Gastroesophageal sphincter (tissue), 4 donors: ENCODE measurements around the gene MPDU1. TPM values are rescaled to one million over a fixed set of nuclear protein-coding genes. Genes with fewer than 3 reads are reported as not detected.
A peak's percentile ranks its signal among the peaks of the same experiment; 100 is the strongest.

Source experiments
- ATAC-seq: fragments of 150-250 bp; one replicate; pipeline ENCODE4 v1.9.1; 2016; ENCODE audit warnings: mild to moderate bottlenecking, moderate library complexity
- H3K27ac ChIP-seq, 4 donors: fragments of 200-600 bp; sonication (generic) in 3 of 4; 1 replicate in 3 of 4; 2 replicates in 1 of 4; pipeline ENCODE4 v1.5.1; 2016 to 2019
- H3K27me3 ChIP-seq: fragments of 200-600 bp; sonication (generic); one replicate; pipeline ENCODE4 v1.5.1; 2019
- H3K36me3 ChIP-seq, 2 donors: fragments of 200-600 bp; sonication (generic); one replicate each; pipeline ENCODE4 v1.5.1; 2019; ENCODE audit warnings: control low read depth in 1 of 2
- H3K4me1 ChIP-seq, 3 donors: fragments of 200-600 bp; sonication (generic); 1 replicate in 2 of 3; 2 replicates in 1 of 3; pipeline ENCODE4 v1.5.1; 2016 to 2019; ENCODE audit warnings: control low read depth in 2 of 3
- H3K4me3 ChIP-seq, 2 donors: fragments of 200-600 bp; sonication (generic); one replicate each; pipeline ENCODE4 v1.5.1; 2019; ENCODE audit warnings: mild to moderate bottlenecking in 1 of 2, moderate library complexity in 1 of 2
- H3K9me3 ChIP-seq, 3 donors: fragments of 200-600 bp; sonication (generic); one replicate each; pipeline ENCODE4 v1.5.1; 2017 to 2019; ENCODE audit warnings: control low read depth in 2 of 3
- CTCF ChIP-seq, 4 experiments: fragments of 200-600 bp in 2 of 4; fragments of 450-650 bp in 2 of 4; sonication (generic) in 1 of 4; IDR thresholded peaks; one replicate each; pipeline ENCODE4 v1.5.1; 2017 to 2019; ENCODE audit warnings: antibody characterized with exemption in 4 of 4, mild to moderate bottlenecking in 2 of 4, moderate library complexity in 2 of 4
- EP300 ChIP-seq: sonication (generic); formaldehyde crosslinking; IDR thresholded peaks from one replicate; pipeline ENCODE4 v1.6.1; 2017; ENCODE audit warnings: antibody characterized with exemption, mild to moderate bottlenecking
- POLR2A ChIP-seq, 2 donors: fragments of 450-650 bp; IDR thresholded peaks; one replicate each; pipeline ENCODE4 v1.6.1; 2017; ENCODE audit warnings: antibody characterized with exemption in 2 of 2, mild to moderate bottlenecking in 2 of 2, moderate library complexity in 1 of 2
- POLR2AphosphoS5 ChIP-seq: sonication (generic); formaldehyde crosslinking; IDR thresholded peaks from one replicate; pipeline ENCODE4 v1.6.1; 2017; ENCODE audit warnings: antibody characterized with exemption
- WGBS, 2 donors: methylation state at CpG; one replicate each; pipeline ENCODE4 v1.1.5; 2018; ENCODE audit warnings: low coverage in 1 of 2; 5-methylcytosine and 5-hydroxymethylcytosine counted together
- small RNA-seq, 4 donors: library from RNA; depleted of rRNA; stranded (forward); fragments of <200 nt; gene quantifications; one replicate each; pipeline ENCODE3, GENCODE V24; 2016
- total RNA-seq, 4 donors: library from RNA; depleted of rRNA; stranded (reverse); fragments of >200 nt; gene quantifications; one replicate each; pipeline ENCODE4 v1.1.0, GENCODE V29; 2016

Gene MPDU1
- total RNA-seq, 4 donors from 2014 or later, result 38.1 to 66.5 (median 51.2) TPM

- WGBS, 2 donors, result 69 to 76% methylated on average over 5 to 7 of the region's 11 CpGs
- no peak overlapping the region for H3K27ac ChIP-seq
- no peak for ATAC-seq
Measured at GRCh38 chr17:7631398-7632380, 48.0 kb downstream of the MPDU1 start.

GRCh38 chr17:7632492-7632894 lies 48.8 kb downstream of the MPDU1 start:
- Histone ChIP-seq H3K9me3 (no peaks in the 10 kb centered on the region), H3K4me1 (peaks cover 0 to 7% (median 2%) of the 10 kb centered on the region in 3 donors), H3K36me3 (no peaks in the 10 kb centered on the region), H3K4me3 (no peak overlapping the region), H3K27me3 (no peaks in the 10 kb centered on the region), H3K27ac (no peak overlapping the region)
- ATAC-seq, result no peak
- no peak for TF ChIP-seq EP300
- peak in 3 of 4 experiments; percentile 54 to 57 (median 55) for TF ChIP-seq CTCF (IDR thresholded peaks at IDR 0.05)
- TF ChIP-seq POLR2A (IDR thresholded peaks at IDR 0.05), result no peak
- no peak for TF ChIP-seq POLR2AphosphoS5
- WGBS, 2 donors, result 28 to 55% methylated on average over 5 to 6 of the region's 6 CpGs

More at GRCh38 chr17:7631398-7632380, 48.0 kb downstream of the MPDU1 start:
- peaks cover 0 to 11% (median 5%) of the 10 kb centered on the region in 3 donors for H3K4me1 ChIP-seq
- H3K9me3 ChIP-seq, result no peaks in the 10 kb centered on the region
- H3K36me3 ChIP-seq, result no peaks in the 10 kb centered on the region
- H3K4me3 ChIP-seq, result no peak overlapping the region
- no peaks in the 10 kb centered on the region for H3K27me3 ChIP-seq
- TF ChIP-seq CTCF (IDR thresholded peaks at IDR 0.05) (no peak), POLR2A (IDR thresholded peaks at IDR 0.05) (no peak), POLR2AphosphoS5 (no peak), EP300 (no peak)

- Histone ChIP-seq H3K4me1 (peaks cover 0 to 4% (median 1%) of the 10 kb centered on the region in 3 donors), H3K9me3 (no peaks in the 10 kb centered on the region), H3K4me3 (no peak overlapping the region), H3K27me3 (no peaks in the 10 kb centered on the region), H3K27ac (no peak overlapping the region), H3K36me3 (no peaks in the 10 kb centered on the region)
- 80 to 83% methylated on average over 1 of the region's 2 CpGs for WGBS, 2 donors
- TF ChIP-seq EP300, result no peak
- no peak for ATAC-seq
Measured at GRCh38 chr17:7633093-7633492, 49.4 kb downstream of the MPDU1 start.

GRCh38 chr17:7634384-7634783 lies 50.7 kb downstream of the MPDU1 start:
- no peaks in the 10 kb centered on the region for H3K36me3 ChIP-seq
- H3K27ac ChIP-seq, result no peak overlapping the region
- no peaks in the 10 kb centered on the region for H3K9me3 ChIP-seq
- no peak overlapping the region for H3K4me3 ChIP-seq
- H3K27me3 ChIP-seq, result no peaks in the 10 kb centered on the region
- H3K4me1 ChIP-seq, result no peaks in the 10 kb centered on the region
- WGBS, 2 donors, result 7 to 13% methylated on average over 3 to 4 of the region's 5 CpGs
- peak; percentile 53 for ATAC-seq
- no peak for TF ChIP-seq EP300
- peak in 2 of 4 experiments; percentile 39 to 52 for TF ChIP-seq CTCF (IDR thresholded peaks at IDR 0.05)
- no peak for TF ChIP-seq POLR2AphosphoS5

- Histone ChIP-seq H3K36me3 (no peaks in the 10 kb centered on the region), H3K27me3 (no peaks in the 10 kb centered on the region), H3K27ac (no peak overlapping the region), H3K4me1 (no peaks in the 10 kb centered on the region), H3K4me3 (no peak overlapping the region), H3K9me3 (no peaks in the 10 kb centered on the region)
- no peak for TF ChIP-seq POLR2A (IDR thresholded peaks at IDR 0.05)
- no peak for TF ChIP-seq POLR2AphosphoS5
- TF ChIP-seq EP300, result no peak
- TF ChIP-seq CTCF (IDR thresholded peaks at IDR 0.05), result no peak
- ATAC-seq, result no peak
- WGBS, 2 donors, result 50 to 67% methylated on average over 2 to 5 of the region's 5 CpGs
Measured at GRCh38 chr17:7636163-7636562, 52.5 kb downstream of the MPDU1 start.

Small RNA genes within 50 kb of the gene (small RNA-seq; reads per million reads assigned to genes)
- 0 reads per million in 4 donors for gene CD68
- gene RF00019, result 0 reads per million in 4 donors
- 0 reads per million in 4 donors for gene SNORA48
- 0 reads per million in 4 donors for gene SNORD10

Other genes starting within 250 kb of the MPDU1 start
- gene ACAP1, start 247.3 kb upstream of the MPDU1 start, total RNA-seq, result 1 to 10 TPM; 2.0 to 4.6 (median 3.5) TPM
- gene KCTD11, start 231.7 kb upstream of the MPDU1 start, total RNA-seq, result 10 to 100 TPM in 2 of 4 donors, 1 to 10 TPM in 2; 8.8 to 16.9 (median 10.3) TPM
- not detected for gene TMEM95, start 228.7 kb upstream of the MPDU1 start, total RNA-seq
- gene TNK1, start 202.8 kb upstream of the MPDU1 start, total RNA-seq, result 1 to 10 TPM; 2.0 to 4.4 (median 3.5) TPM
- gene PLSCR3, start 189.3 kb upstream of the MPDU1 start, total RNA-seq, result 10 to 100 TPM; 16.8 to 38.1 (median 17.7) TPM
- 10 to 100 TPM; 31.1 to 66.6 (median 57.8) TPM for gene TMEM256, start 179.8 kb upstream of the MPDU1 start, total RNA-seq
- 10 to 100 TPM in 3 of 4 donors, 1 to 10 TPM in 1; 9.9 to 28.4 (median 14.4) TPM for gene NLGN2, start 176.0 kb upstream of the MPDU1 start, total RNA-seq
- not detected for gene SPEM1, start 163.5 kb upstream of the MPDU1 start, total RNA-seq
- not detected for gene SPEM2, start 158.2 kb upstream of the MPDU1 start, total RNA-seq
- gene SPEM3, start 155.0 kb upstream of the MPDU1 start, total RNA-seq, result under 1 TPM in 1 of 4 donors, not detected in 3; 0.08 TPM
- 1 to 10 TPM; 1.3 to 5.6 (median 2.4) TPM for gene TMEM102, start 148.4 kb upstream of the MPDU1 start, total RNA-seq
- gene FGF11, start 144.3 kb upstream of the MPDU1 start, total RNA-seq, result 1 to 10 TPM in 1 of 4 donors, under 1 TPM in 2, not detected in 1; 0.13 to 1.0 (median 0.42) TPM
- 10 to 100 TPM in 1 of 4 donors, 1 to 10 TPM in 3; 4.7 to 12.1 (median 8.1) TPM for gene CHRNB1, start 138.8 kb upstream of the MPDU1 start, total RNA-seq
- 100 to 1,000 TPM in 1 of 4 donors, 10 to 100 TPM in 3; 68.4 to 115 (median 80.2) TPM for gene ZBTB4, start 104.2 kb upstream of the MPDU1 start, total RNA-seq
- not detected for gene SLC35G6, start 102.4 kb upstream of the MPDU1 start, total RNA-seq
- gene POLR2A, start 99.5 kb upstream of the MPDU1 start, total RNA-seq, result 10 to 100 TPM; 41.0 to 55.3 (median 47.3) TPM
- gene TNFSF12, start 34.8 kb upstream of the MPDU1 start, total RNA-seq, result 100 to 1,000 TPM in 1 of 4 donors, 10 to 100 TPM in 3; 61.1 to 108 (median 84.7) TPM
- 10 to 100 TPM; 14.5 to 47.1 (median 27.2) TPM for gene TNFSF13, start 25.1 kb upstream of the MPDU1 start, total RNA-seq
- 10 to 100 TPM; 68.3 to 94.7 (median 79.6) TPM for gene SENP3, start 21.9 kb upstream of the MPDU1 start, total RNA-seq
- 10 to 100 TPM in 3 of 4 donors, 1 to 10 TPM in 1; 7.9 to 83.1 (median 46.1) TPM for gene CD68, start 4.2 kb upstream of the MPDU1 start, total RNA-seq
- 1 to 10 TPM; 5.1 to 9.0 (median 5.9) TPM for gene SOX15, start 6.2 kb downstream of the MPDU1 start, total RNA-seq
- gene FXR2, start 31.0 kb downstream of the MPDU1 start, total RNA-seq, result 10 to 100 TPM; 39.3 to 54.6 (median 47.4) TPM
- gene SAT2, start 44.0 kb downstream of the MPDU1 start, total RNA-seq, result 10 to 100 TPM; 50.6 to 72.3 (median 62.3) TPM
- gene SHBG, start 46.3 kb downstream of the MPDU1 start, total RNA-seq, result 1 to 10 TPM in 1 of 4 donors, under 1 TPM in 1, not detected in 2; 0.40 to 3.0 TPM
- gene ATP1B2, start 67.1 kb downstream of the MPDU1 start, total RNA-seq, result 1 to 10 TPM in 3 of 4 donors, under 1 TPM in 1; 0.77 to 3.6 (median 2.3) TPM
- 10 to 100 TPM; 14.7 to 16.3 (median 15.6) TPM for gene TP53, start 103.6 kb downstream of the MPDU1 start, total RNA-seq
- 1 to 10 TPM; 2.8 to 4.7 (median 3.9) TPM for gene WRAP53, start 104.6 kb downstream of the MPDU1 start, total RNA-seq
- under 1 TPM in 2 of 4 donors, not detected in 2; 0.27 to 0.52 TPM for gene EFNB3, start 121.3 kb downstream of the MPDU1 start, total RNA-seq
- under 1 TPM in 2 of 4 donors, not detected in 2; 0.08 to 0.31 TPM for gene DNAH2, start 133.9 kb downstream of the MPDU1 start, total RNA-seq